KG1 (cell line): ENCODE results near the gene UGCG.
"Not testable (repeated sequence)": the region's sequence is repeated elsewhere in the genome, so short reads cannot be mapped to it uniquely, and the experiment has no call there.

Source experiments
- DNase-seq: peaks from one replicate; lab custom pipeline; 2025; lab: John Stamatoyannopoulos, UW

Gene UGCG

GRCh38 chr9:111895996-111896941 is at the start of gene UGCG:
UGCG (plus strand) TSS chr9:111896814; CDS start chr9:111897216, 402 bp downstream.
- DNase-seq, result peak; percentile 76

- DNase-seq, result no peak
Measured at GRCh38 chr9:111851553-111851952, 45.1 kb upstream of the UGCG start.

GRCh38 chr9:111852291-111852690 is 44.3 kb upstream of the UGCG start:
- no peak for DNase-seq

- DNase-seq, result no peak
Measured at GRCh38 chr9:111853450-111853827, 43.2 kb upstream of the UGCG start.

GRCh38 chr9:111854799-111855198 is 41.8 kb upstream of the UGCG start:
- no peak for DNase-seq

GRCh38 chr9:111857555-111858211 is 38.9 kb upstream of the UGCG start:
- no peak for DNase-seq

GRCh38 chr9:111860443-111860842 is 36.2 kb upstream of the UGCG start:
- DNase-seq, result no peak

GRCh38 chr9:111863636-111864035 is 33.0 kb upstream of the UGCG start:
- DNase-seq, result no peak

GRCh38 chr9:111866976-111867375 is 29.6 kb upstream of the UGCG start:
- no peak for DNase-seq

GRCh38 chr9:111868475-111868874 is 28.1 kb upstream of the UGCG start:
- DNase-seq, result no peak

GRCh38 chr9:111870774-111871498 is 25.7 kb upstream of the UGCG start:
- DNase-seq, result no peak

- no peak for DNase-seq
Measured at GRCh38 chr9:111871499-111871855, 25.1 kb upstream of the UGCG start.

- no peak for DNase-seq
Measured at GRCh38 chr9:111872886-111873285, 23.7 kb upstream of the UGCG start.

GRCh38 chr9:111873901-111874300 is 22.7 kb upstream of the UGCG start:
- DNase-seq, result no peak

- DNase-seq, result no peak
Measured at GRCh38 chr9:111874500-111874899, 22.1 kb upstream of the UGCG start.

GRCh38 chr9:111875291-111875690 is 21.3 kb upstream of the UGCG start:
- DNase-seq, result not testable (repeated sequence)

GRCh38 chr9:111875691-111876090 is 20.9 kb upstream of the UGCG start:
- DNase-seq, result not testable (repeated sequence)

GRCh38 chr9:111876179-111876578 is 20.4 kb upstream of the UGCG start:
- no peak for DNase-seq

GRCh38 chr9:111877420-111877819 is 19.2 kb upstream of the UGCG start:
- no peak for DNase-seq

- no peak for DNase-seq
Measured at GRCh38 chr9:111878946-111879345, 17.7 kb upstream of the UGCG start.

- DNase-seq, result no peak
Measured at GRCh38 chr9:111886983-111887718, 9.5 kb upstream of the UGCG start.

- no peak for DNase-seq
Measured at GRCh38 chr9:111890334-111890733, 6.3 kb upstream of the UGCG start.
